Muscle layer of duodenum (tissue), 2 donors: ENCODE results near the gene C12orf76.

Source experiments
- H3K27ac ChIP-seq: one replicate; pipeline ENCODE4 v1.7.0; 2013; ENCODE audit warnings: mild to moderate bottlenecking, low read length
- H3K27me3 ChIP-seq: one replicate; pipeline ENCODE4 v1.7.0; 2013; ENCODE audit warnings: low read depth, mild to moderate bottlenecking, control low read depth, low read length
- H3K36me3 ChIP-seq, 2 donors: one replicate each; pipeline ENCODE4 v1.7.0; 2013; ENCODE audit warnings: low read length in 2 of 2, control low read depth in 1 of 2, mild to moderate bottlenecking in 1 of 2; ENCODE audit not compliant: insufficient read depth in 2 of 2, control insufficient read depth in 1 of 2
- H3K4me1 ChIP-seq, 2 donors: one replicate each; pipeline ENCODE4 v1.7.0; 2013; ENCODE audit warnings: low read length in 2 of 2, mild to moderate bottlenecking in 2 of 2, control low read depth in 1 of 2, moderate library complexity in 1 of 2; ENCODE audit not compliant: insufficient read depth in 2 of 2, control insufficient read depth in 1 of 2
- H3K4me3 ChIP-seq, 2 donors: one replicate each; pipeline ENCODE4 v1.7.0; 2013; ENCODE audit warnings: low read length in 2 of 2, low read depth in 1 of 2, mild to moderate bottlenecking in 1 of 2
- H3K9me3 ChIP-seq, 2 donors: one replicate each; pipeline ENCODE4 v1.7.0; 2013; ENCODE audit warnings: low read length in 2 of 2, control low read depth in 1 of 2, mild to moderate bottlenecking in 1 of 2; ENCODE audit not compliant: control insufficient read depth in 1 of 2
- donor health status: healthy.

C12orf76 gene

DNA sequence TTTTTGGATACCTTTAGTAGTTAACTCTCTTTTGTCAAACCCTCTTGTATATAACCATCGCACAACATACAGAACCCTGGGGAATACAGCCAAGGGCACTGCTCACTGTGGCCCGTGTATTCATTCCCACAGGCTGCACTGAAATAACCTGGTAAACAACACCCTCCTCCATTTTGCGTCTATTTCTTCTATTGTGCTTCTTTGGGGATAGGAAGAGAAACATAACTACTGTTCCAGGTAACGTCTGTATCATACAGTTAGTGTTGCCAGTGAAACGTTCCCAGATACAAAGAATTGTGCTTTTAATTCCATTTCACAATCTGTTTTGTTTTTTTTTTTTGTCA is 9.6 kb downstream of the C12orf76 start:
- Histone ChIP-seq H3K4me3 (no peak overlapping the region), H3K27ac (peak overlapping the region; percentile 58), H3K4me1 (no peaks in the 10 kb centered on the region), H3K36me3 (peaks cover 44 to 51% of the 10 kb centered on the region in 2 donors), H3K27me3 (no peaks in the 10 kb centered on the region), H3K9me3 (no peaks in the 10 kb centered on the region)

DNA sequence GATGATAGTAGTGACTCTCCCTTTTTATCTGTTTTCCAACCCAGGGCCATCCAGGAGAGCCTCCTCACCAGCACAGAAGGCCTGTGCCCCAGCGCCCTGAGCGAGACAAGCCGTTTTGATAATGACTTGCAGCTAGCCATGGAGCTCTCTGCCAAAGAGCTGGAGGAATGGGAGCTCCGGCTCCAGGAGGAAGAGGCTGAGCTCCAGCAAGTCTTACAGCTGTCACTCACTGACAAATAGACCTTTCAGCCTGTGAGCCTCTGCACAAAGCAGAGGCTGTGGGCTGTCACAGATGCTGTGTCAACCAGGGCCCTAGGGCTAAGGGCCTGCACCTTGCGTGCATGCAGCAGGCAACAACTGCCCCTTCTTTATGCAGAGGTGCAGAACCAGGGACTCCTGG is 11.0 kb downstream of the C12orf76 start:
- H3K4me1 ChIP-seq = no peaks in the 10 kb centered on the region
- no peaks in the 10 kb centered on the region for H3K27me3 ChIP-seq
- no peaks in the 10 kb centered on the region for H3K9me3 ChIP-seq
- H3K4me3 ChIP-seq = no peak overlapping the region
- H3K36me3 ChIP-seq = peaks cover 49 to 54% of the 10 kb centered on the region in 2 donors
- H3K27ac ChIP-seq = no peak overlapping the region

DNA sequence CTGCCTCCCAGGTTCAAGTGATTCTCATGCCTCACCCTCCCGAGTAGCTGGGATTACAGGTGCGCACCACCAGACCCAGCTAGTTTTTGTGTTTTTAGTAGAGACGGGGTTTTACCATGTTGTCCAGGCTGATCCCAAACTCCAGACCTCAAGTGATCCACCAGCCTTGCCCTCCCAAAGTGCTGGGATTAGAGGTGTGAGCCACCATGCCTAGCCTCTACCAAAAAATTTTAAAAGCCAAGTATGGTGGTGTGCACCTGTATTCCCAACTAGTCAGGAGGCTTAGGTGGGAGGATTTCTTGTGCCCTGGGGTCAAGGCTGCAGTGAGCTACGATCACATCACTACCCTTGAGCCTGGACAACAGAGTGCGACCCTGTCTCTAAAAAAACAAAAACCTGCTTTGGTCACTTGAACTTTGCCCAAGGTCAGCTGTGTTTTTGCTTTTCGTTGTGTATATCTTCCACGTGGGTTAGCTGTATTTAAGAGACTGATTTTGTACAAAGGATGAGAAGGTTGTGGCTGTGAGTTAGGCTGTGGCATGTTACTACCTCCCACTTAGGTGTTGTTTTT is 12.7 kb downstream of the C12orf76 start:
- no peaks in the 10 kb centered on the region for H3K9me3 ChIP-seq
- no peak overlapping the region for H3K4me3 ChIP-seq
- peaks cover 43 to 56% of the 10 kb centered on the region in 2 donors for H3K36me3 ChIP-seq
- no peaks in the 10 kb centered on the region for H3K4me1 ChIP-seq
- H3K27me3 ChIP-seq = no peaks in the 10 kb centered on the region
- no peak overlapping the region for H3K27ac ChIP-seq

DNA sequence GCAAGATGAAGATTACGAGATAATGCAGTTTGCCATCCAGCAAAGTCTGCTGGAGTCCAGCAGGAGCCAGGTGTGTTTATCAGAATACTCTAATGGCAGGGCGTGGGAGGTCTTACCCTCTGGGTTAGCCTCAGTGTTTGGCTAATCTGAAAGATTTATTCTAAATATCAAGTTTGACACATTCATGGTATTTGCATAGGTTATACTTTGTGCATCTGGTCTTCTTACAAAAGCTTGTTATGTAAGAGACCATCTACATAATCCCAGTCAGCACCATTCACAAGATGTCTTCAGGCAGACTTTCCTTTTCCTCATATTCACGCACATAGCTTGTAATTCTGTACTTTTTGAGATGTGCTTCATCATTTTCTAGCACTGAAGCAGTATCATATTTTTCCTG is 14.4 kb downstream of the C12orf76 start:
- Histone ChIP-seq H3K4me3 (no peak overlapping the region), H3K27ac (no peak overlapping the region), H3K27me3 (no peaks in the 10 kb centered on the region), H3K36me3 (peaks cover 55 to 67% of the 10 kb centered on the region in 2 donors), H3K9me3 (no peaks in the 10 kb centered on the region), H3K4me1 (no peaks in the 10 kb centered on the region)

DNA sequence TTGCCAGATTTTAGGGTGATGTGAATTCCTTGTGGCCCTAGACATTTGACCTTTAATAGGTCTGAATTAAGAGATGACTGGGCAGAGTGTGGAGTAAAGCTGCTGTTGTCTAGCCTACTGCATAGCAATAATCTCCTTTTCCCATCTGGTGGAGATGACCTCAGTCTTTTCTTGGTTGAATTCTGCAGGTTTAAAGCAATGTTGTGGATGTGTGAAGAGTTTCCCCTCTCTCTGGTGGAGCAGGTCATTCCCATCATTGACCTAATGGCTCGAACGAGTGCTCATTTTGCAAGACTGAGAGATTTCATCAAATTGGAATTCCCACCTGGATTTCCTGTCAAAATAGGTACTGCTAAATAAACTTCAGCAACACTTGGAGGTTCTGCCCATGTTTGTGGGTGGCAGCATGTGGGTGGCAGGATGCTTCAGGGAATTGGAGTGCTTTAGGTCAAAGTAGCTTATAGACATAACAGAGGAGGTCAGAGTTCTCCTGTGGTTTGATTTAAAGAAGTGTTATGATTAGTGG is 19.0 kb downstream of the C12orf76 start:
- Histone ChIP-seq H3K9me3 (no peaks in the 10 kb centered on the region), H3K27ac (no peak overlapping the region), H3K36me3 (peaks cover 46 to 61% of the 10 kb centered on the region in 2 donors), H3K4me1 (peaks cover 0 to 3% of the 10 kb centered on the region in 2 donors), H3K27me3 (no peaks in the 10 kb centered on the region), H3K4me3 (no peak overlapping the region)

DNA sequence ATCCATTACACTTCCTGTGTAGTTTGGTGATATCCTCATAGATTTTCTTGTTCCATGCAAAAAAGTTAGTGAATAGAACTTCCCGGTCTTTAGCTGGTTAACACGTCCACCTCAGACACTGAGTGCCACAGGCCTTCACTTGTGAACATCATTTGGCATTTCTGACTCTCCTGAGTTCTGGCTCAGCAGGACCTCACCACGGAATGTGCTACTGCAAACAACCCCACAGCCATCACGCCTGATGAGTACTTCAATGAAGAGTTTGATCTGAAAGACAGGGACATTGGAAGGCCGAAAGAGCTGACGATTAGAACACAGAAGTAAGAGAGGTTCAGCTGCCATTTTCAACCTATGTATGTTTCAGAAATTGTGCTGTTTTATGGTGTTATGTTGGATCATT is 20.0 kb downstream of the C12orf76 start:
- Histone ChIP-seq H3K4me3 (no peak overlapping the region), H3K4me1 (peaks cover 0 to 14% of the 10 kb centered on the region in 2 donors), H3K27ac (no peak overlapping the region), H3K27me3 (no peaks in the 10 kb centered on the region), H3K9me3 (no peaks in the 10 kb centered on the region), H3K36me3 (peaks cover 36 to 52% of the 10 kb centered on the region in 2 donors)

DNA sequence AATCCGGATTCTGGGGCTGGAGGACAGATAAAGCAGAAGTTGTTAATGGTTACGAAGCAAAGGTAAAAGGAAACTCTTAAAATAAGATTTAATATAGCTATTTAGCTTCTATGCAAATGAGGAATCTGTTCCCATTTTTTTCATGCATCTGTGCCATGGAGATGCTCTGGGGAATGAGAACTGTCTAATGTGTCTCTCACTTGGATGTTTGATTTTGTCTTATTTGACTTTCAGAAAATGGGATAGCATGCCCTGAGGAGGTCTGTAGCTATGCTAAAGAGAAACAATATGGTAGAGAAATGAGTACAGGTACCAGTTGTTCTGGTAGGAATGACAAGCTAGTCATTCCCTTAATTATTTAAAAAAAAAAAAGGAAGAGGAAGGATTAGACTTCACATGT is 24.3 kb downstream of the C12orf76 start:
- H3K27ac ChIP-seq = peak overlapping the region; percentile 3
- peaks cover 0 to 24% of the 10 kb centered on the region in 2 donors for H3K4me1 ChIP-seq
- no peaks in the 10 kb centered on the region for H3K27me3 ChIP-seq
- no peaks in the 10 kb centered on the region for H3K9me3 ChIP-seq
- H3K4me3 ChIP-seq = no peak overlapping the region
- peaks cover 37 to 61% of the 10 kb centered on the region in 2 donors for H3K36me3 ChIP-seq

DNA sequence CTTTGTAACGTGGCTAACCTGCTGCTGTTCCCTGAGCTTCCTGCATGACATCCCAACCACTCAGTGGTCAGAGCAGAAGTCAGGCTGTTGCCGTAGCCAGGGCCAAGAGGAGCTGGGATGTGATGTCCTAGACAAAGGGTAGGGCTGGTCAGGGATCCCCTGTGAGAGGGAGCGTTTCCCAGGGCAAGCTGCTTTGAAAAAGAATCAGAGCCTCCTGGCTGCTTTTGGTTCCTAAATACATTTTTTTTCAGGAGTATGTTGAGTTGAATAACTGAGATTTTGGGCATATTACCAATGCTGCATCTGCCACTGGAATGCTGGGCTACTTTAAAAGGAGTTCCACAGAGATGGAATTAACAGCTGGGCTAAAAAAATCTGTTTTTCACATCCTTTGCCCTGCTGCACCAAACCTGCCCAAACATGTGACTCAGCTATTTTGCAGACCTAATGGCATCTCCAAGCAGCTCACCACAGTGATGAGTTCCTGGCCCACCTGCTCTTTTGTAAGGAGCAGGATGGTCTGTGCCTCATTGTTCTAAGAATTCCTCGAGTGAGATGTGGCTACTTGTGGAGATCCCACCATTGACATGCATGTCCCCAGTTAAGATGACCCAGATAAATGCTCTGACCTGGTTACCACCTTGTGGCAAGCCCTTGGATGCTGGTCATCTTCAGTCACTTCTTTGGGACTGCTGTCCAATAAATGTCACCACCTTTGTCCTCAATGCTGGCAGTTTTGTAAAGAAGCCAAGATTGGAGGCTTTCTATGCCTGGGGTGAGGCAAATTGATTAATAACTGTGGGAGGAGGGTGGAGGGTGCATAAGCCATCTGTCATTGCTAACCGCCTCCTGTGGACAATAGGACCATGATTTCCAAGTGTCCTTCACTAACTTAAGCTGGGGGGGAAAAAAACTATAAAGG is 25.0 kb downstream of the C12orf76 start:
- H3K27me3 ChIP-seq = no peaks in the 10 kb centered on the region
- H3K27ac ChIP-seq = peak overlapping the region; percentile 3
- peaks cover 0 to 24% of the 10 kb centered on the region in 2 donors for H3K4me1 ChIP-seq
- no peaks in the 10 kb centered on the region for H3K9me3 ChIP-seq
- H3K36me3 ChIP-seq = peaks cover 40 to 60% of the 10 kb centered on the region in 2 donors
- no peak overlapping the region for H3K4me3 ChIP-seq

DNA sequence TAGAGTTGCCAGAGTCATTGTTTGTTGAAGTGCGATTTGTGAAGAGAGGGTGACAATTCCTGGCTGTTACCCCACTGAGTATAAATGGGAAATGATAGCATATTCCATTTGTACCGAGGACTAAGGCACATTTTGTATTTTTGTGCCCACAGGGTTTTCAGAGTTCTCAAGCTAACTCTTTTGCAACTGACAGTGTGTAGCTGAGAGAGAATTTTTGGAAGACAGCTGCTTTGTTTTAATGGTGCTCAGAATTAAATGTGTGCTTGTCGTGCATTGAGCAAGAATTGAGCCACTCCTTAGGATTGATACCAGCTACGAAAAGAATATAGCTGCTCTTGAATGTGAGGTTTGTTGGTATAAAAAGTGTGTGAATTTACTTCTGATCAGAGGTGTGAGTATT is 27.4 kb downstream of the C12orf76 start:
- Histone ChIP-seq H3K9me3 (no peaks in the 10 kb centered on the region), H3K4me1 (peaks cover 0 to 24% of the 10 kb centered on the region in 2 donors), H3K36me3 (peaks cover 37 to 54% of the 10 kb centered on the region in 2 donors), H3K27me3 (no peaks in the 10 kb centered on the region), H3K4me3 (no peak overlapping the region), H3K27ac (no peak overlapping the region)

DNA sequence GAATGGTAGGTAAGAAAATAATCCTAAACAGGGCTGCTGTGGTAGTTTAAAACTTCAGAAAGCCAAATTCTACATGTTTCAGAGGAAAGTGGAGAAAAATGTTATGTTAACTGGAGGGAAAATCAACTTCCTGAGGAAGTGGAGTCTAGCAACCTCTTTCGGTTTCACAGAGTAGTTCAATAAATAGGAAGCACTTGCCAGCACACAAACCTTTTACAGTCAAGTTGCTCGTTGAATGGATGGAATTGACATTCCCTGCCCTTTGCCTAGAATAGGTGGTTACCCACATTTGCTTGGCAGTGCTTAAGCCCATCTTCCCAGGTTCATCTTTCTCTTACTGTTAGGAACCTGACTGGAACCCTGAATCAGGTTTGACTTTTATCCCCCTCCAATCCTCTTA is 33.2 kb downstream of the C12orf76 start:
- no peaks in the 10 kb centered on the region for H3K9me3 ChIP-seq
- peaks cover 36 to 49% of the 10 kb centered on the region in 2 donors for H3K36me3 ChIP-seq
- peaks cover 0 to 3% of the 10 kb centered on the region in 2 donors for H3K4me1 ChIP-seq
- no peak overlapping the region for H3K4me3 ChIP-seq
- H3K27ac ChIP-seq = no peak overlapping the region
- H3K27me3 ChIP-seq = no peaks in the 10 kb centered on the region

DNA sequence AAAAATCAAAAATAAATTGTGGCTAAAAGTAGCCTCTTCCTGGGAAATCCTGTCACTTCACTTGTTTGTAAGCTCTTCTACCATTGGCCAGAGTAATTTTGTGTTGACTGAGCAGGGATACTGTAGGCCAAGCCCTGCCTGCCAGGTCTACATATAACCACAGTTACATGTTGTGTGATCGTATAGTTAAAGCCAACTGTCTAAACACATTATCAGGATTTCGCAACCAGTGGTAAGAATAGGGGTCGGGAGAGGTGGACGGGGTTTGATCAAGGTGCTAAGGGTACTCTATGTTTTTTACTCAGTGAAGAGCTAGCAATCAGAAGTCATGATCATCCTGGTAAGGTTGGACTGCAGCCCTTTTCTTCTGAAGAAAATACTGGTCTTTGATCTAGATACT is 35.7 kb downstream of the C12orf76 start:
- H3K4me3 ChIP-seq = no peak overlapping the region
- no peaks in the 10 kb centered on the region for H3K27me3 ChIP-seq
- no peaks in the 10 kb centered on the region for H3K9me3 ChIP-seq
- H3K27ac ChIP-seq = no peak overlapping the region
- H3K36me3 ChIP-seq = peaks cover 13 to 26% of the 10 kb centered on the region in 2 donors
- peaks cover 0 to 3% of the 10 kb centered on the region in 2 donors for H3K4me1 ChIP-seq
